GM19035 (cell line): Measurements from ENCODE around the gene RNF150.

ENCODE experiments used
- ATAC-seq: cut with Tn5 transposase; IDR thresholded peaks from one replicate; pipeline ENCODE4 v1.9.1; 2021; ENCODE audit not compliant: unreplicated experiment

Gene RNF150

GRCh38 chr4:141132072-141132708 lies 1.1 kb downstream of the RNF150 start:
- ATAC-seq: peak; percentile 15

- ATAC-seq: no peak
These were observed 1.6 kb downstream of the RNF150 start for GRCh38 chr4:141131723-141132071.

DNA sequence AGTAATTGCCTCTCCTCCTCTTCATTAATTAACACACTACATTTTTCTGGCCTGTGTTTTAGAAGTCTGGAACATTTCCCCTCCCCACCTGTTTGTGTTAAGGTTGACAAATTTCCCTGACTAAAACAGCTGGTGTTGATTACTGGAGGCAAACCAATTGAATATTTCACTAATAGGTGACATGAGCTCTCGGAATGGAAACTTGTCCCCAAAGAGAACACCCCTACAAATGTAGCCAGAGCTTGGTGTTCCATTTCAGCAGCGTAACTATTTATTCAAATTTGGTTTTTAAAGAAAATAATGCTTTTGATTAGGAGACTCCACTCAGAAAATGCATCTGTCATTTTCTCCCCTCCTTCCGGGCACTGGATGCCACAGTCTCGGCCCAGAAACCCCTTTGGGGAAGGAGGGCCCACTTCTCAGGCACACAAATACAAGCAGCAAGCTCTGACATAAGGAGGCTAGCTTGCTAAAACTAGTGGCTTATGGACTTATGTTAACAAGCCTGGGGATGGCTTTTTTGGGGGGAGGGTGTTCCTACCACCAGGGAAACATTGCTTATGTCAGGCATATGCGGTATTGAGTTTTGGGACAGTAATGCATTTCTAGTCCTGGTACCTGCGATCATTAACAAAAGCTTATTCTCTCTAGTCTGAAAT lies 2.2 kb downstream of the RNF150 start:
- no peak for ATAC-seq

- ATAC-seq: no peak
These were observed 5.4 kb downstream of the RNF150 start for GRCh38 chr4:141127884-141128283.

DNA sequence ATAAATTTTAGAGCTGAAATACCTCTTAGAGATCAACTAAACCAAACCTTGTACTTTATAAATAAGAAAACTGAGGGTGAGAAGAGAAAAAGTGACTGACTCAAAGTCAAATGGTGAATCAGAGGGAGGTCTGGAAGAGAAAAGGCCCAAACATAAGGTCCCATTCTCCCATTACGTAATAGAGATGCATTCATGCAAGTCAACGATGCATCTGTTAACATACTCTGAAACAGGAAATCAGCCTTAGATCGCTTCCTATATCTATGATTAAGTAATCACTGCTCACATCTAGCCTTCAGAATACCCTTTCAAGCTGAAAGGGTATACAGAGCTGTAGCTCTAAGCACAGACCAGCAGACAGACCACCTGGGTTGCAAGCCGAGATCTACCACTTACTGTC lies 6.5 kb downstream of the RNF150 start:
- ATAC-seq: no peak

- no peak for ATAC-seq
These were observed 9.0 kb downstream of the RNF150 start for GRCh38 chr4:141124224-141124623.

GRCh38 chr4:141121768-141122454 lies 11.4 kb downstream of the RNF150 start:
- no peak for ATAC-seq

GRCh38 chr4:141121101-141121500 lies 12.2 kb downstream of the RNF150 start:
- no peak for ATAC-seq

DNA sequence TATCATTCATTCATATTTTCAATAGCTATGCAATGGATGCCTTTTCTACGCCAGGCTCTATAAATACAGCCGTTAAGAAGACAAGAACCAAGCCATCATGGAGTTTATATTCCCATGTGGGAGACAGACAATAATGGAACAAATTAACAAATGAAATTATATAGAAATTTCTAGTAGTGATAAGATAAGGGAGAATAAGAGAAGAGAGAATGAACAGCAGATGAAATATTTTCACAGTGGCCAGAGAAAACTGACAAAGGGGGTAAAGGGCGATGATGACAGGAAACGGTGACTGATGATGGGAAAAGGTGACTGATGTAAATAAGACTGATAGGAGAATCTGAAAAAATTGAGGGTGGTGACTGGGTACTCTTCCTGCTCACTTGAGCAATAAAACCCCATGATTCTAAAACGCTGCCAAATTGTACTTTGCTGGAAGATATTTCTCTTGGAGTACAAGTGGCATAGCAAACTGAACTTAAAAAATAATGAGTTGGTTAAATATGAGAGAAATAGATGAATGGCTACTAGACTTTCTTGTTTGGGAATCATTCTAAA lies 13.2 kb downstream of the RNF150 start:
- ATAC-seq: no peak

DNA sequence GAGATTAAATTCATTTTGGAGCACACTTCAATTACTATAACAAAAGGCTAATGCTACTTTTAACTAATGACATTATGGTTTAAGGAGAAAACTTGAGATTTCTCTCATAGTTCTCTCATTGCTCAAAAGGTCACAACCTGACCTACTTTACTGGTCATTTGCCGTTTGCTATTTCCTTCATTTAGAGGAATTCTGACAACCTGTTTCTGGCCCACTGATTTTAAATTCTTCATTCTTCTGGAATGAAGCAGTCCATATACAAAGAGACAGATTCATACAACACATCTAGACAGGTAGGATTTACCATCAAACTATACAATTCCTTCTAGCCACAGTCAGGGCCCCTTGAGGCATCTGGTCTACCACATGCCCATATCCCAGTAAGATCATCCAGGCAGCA lies 14.2 kb downstream of the RNF150 start:
- ATAC-seq: no peak

DNA sequence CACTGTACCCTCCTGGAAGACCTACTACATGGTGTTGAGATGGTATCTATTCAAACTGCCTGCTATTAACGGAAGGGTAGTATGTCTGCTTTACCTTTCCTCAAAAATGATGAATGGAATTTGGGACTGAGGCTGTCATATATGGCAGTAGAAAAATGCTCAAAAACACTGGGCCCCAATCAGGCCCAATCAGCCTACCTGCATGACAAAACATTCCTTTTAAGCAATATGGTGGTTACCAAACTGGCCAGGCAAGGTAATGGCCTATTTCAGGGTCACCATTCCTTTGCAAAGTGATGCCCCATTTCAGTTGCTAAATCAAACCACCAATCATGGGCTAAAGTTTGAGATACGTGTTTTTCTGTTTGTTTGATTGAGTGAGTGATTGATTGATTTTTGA lies 14.9 kb downstream of the RNF150 start:
- no peak for ATAC-seq

DNA sequence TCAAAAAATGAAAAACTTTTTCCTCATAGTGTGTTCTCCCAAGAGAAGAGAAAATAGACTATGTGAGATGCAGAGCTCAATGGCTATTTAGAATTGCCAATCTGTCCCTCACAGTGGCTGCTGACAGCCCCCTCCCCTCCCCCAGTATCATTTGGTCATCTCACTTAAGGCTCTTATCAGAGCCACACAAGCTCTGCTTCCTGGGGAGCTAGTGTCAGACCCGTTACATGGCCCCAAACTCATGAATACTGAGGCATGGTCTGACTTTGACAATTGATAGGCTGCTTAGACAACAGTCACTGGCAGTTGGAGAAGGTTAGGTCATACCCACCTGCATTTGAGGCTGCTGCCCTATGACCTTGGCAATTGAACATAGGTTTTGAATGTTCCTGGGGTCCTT lies 15.3 kb downstream of the RNF150 start:
- no peak for ATAC-seq

- no peak for ATAC-seq
These were observed 23.3 kb downstream of the RNF150 start for GRCh38 chr4:141109983-141110382.

DNA sequence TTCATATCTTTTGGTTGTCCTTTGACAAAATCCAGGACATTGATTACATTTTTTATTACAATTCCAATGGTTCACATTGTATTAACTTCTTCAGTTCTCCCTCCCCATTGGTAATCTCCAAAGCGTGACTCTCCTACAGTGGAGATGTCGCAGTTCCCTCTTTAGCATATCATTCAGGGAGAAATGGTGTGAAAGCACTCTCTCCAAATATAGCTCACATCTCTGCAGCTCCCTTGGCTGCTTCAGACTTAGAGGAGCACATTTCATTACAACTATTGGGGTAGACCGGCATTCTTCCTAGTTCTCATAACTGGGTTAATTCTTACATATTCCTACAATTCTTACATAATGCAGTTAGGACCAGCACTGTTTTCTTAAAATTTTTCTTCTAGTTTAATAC lies 25.3 kb downstream of the RNF150 start:
- no peak for ATAC-seq

DNA sequence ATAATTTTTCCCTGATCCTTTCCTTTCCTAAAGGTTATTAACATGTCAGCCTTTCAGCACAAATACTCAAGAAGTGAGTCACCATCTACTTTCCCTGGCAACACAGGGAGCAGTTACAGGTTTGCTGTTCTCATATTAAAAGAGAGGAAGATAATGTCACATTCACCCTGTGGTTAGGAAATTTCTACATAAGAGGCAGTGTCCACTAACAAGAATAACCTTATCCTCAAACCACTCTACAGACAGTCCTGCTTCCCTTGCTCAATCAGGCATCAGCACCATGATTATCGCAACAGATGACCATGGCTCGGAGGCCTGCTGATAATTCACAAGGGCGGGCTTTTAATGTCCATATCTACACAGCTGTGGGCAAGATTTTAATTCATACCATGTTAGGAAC lies 30.9 kb downstream of the RNF150 start:
- ATAC-seq: no peak

DNA sequence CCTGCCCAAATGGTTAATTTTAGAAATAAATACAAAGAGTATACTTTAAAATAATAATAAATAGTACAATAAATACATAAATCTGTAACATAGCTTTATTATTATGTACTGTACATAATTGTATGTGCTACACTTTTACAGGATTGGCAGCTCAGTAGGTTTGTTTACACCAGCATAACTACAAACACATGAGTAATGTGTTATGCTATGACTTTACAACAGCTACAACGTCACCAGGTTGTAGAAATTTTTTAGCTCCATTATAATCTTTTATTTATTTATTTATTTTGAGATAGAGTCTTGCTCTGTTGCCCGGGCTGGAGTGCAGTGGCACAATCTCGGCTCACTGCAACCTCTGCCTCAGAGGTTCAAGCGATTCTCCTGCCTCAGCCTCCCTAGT lies 31.8 kb downstream of the RNF150 start:
- ATAC-seq: no peak

DNA sequence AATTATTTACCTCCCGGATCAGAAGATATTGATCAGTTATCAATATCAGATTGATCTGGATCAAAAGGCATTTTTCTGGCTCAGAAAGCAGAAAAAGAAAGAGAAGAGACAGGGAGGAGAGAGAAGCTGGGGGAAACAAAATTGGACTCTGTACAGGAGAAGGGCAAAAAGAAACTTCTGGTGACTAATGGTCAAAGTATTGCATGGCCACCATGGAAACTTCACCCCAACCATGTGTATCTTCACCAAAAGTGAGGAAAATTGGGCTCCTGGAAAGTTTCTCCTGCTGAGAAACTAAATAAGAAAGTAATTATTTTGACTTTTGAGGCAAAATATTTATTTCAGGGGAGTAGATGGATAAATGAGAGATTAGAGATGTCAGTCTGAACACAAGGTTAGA lies 33.9 kb downstream of the RNF150 start:
- no peak for ATAC-seq

- ATAC-seq: no peak
These were observed 35.1 kb downstream of the RNF150 start for GRCh38 chr4:141098163-141098562.

DNA sequence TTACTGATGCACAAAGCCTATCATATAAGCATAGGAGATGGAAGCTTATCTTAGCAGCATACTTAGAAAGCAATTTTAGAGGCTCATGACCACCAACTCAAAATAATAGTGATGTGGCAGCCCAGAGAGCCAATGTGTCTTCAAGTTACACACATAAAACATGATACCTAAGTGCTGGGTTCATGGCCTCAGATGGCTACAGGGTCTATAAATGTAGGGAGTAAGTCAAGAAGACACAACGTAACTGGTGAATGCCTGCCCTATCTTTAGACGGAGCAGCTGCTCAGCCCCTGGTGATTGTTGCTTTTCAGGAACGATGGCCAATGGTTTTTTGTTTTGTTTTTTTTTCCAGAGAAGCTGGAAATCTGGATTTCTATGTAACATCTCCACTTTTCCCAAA lies 42.8 kb downstream of the RNF150 start:
- ATAC-seq: no peak

- no peak for ATAC-seq
These were observed 51.3 kb downstream of the RNF150 start for GRCh38 chr4:141081921-141082395.

DNA sequence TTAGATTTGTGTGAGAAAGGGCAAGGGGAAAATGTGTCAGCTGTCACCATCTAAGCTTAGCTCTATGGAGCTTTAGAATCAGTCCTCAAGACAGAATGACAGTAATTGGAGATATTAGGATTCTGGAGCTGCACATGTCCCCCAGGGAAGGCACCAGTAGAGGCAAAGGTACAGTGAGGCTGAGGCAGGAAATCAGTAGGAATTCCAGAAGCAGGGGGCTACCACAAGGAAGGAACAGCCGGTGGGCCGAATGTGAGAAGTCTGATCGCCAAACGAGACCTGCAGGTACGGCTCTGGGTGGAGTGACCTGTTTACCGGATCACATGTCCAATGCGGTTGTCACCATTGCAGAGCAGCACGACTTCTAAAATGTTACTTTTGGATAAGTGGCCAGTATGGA lies 52.6 kb downstream of the RNF150 start:
- ATAC-seq: no peak

GRCh38 chr4:141079393-141079930 lies 53.8 kb downstream of the RNF150 start:
- ATAC-seq: no peak
